Measurements from ENCODE around the gene HEXA.

Gene HEXA

DNA sequence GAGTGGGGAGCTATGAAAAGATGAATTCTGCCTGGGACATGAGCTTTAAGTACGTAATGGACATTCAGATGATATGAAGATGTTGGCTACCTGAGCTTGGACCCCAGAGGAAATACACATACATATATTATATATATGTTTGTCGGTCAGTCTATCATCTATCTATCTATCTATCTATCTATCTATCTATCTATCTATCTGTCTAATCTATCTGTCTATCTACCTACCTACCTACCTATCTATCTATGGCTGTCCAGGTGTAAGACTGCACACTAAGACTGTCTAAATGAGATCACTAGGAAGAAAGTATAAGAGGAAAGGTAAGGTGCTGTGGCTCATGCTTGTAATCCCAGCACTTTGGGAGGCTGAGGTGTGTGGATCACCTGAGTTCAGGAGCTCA, 37.7 kb downstream of the HEXA start:
- TF ChIP-seq, protein P1, sequence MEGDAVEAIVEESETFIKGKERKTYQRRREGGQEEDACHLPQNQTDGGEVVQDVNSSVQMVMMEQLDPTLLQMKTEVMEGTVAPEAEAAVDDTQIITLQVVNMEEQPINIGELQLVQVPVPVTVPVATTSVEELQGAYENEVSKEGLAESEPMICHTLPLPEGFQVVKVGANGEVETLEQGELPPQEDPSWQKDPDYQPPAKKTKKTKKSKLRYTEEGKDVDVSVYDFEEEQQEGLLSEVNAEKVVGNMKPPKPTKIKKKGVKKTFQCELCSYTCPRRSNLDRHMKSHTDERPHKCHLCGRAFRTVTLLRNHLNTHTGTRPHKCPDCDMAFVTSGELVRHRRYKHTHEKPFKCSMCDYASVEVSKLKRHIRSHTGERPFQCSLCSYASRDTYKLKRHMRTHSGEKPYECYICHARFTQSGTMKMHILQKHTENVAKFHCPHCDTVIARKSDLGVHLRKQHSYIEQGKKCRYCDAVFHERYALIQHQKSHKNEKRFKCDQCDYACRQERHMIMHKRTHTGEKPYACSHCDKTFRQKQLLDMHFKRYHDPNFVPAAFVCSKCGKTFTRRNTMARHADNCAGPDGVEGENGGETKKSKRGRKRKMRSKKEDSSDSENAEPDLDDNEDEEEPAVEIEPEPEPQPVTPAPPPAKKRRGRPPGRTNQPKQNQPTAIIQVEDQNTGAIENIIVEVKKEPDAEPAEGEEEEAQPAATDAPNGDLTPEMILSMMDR (conservative IDR thresholded peaks at IDR 0.05; ENCODE audit: control insufficient read depth, insufficient read depth, low read depth, low read length): no peak
- DNase-seq (ENCODE audit: low read depth): no peak

DNA sequence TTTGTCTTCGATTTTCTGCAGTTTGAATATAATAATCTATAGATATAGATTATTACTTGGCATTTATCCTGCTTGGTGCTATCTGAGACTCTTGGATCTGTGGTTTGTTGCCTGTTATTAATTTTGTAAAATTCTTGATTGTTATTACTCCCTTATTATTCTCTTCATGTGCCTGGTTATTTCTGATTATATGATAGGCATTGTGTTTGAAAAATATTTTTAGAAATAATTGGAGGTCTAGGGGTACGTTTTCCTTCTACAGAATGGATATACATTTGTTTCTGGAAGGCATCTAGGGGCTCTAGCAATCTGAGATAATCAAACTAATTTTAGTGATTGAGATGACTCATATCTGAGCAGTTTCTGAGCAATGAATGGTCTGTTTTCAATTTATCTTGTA, 41.0 kb downstream of the HEXA start:
- no peak overlapping the region for H3K4me3 ChIP-seq (ENCODE audit: control insufficient read depth, low read depth, low read length)
- TF ChIP-seq, protein P1 (conservative IDR thresholded peaks at IDR 0.05; ENCODE audit: control insufficient read depth, insufficient read depth, low read depth, low read length): no peak
- peak; percentile 27 for DNase-seq (ENCODE audit: low read depth)

More for the DNA sequence above, 37.7 kb downstream of the HEXA start:
- H3K4me3 ChIP-seq (ENCODE audit: control insufficient read depth, low read depth, low read length): no peak overlapping the region

DNA sequence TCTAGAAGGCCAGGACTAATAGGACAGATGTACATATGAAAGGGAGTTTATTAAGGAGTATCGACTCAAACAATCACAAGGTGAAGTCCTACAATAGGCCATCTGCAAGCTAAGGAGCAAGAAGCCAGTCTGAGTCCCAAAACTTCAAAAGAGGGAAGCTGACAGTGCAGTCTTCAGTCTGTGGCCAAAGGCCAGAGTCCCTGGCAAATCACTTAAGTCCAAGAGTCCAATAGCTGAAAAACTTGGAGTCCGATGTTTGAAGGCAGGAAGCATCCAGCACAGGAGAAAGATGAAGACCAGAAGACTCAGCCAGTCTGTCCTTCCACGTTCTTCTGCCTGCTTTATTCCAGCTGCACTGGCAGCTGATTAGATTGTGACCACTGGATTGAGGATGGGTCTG, 44.8 kb downstream of the HEXA start:
- no peak for DNase-seq (ENCODE audit: low read depth)
- H3K4me3 ChIP-seq (ENCODE audit: control insufficient read depth, low read depth, low read length): no peak overlapping the region
- TF ChIP-seq, protein P1 (conservative IDR thresholded peaks at IDR 0.05; ENCODE audit: control insufficient read depth, insufficient read depth, low read depth, low read length): no peak

DNA sequence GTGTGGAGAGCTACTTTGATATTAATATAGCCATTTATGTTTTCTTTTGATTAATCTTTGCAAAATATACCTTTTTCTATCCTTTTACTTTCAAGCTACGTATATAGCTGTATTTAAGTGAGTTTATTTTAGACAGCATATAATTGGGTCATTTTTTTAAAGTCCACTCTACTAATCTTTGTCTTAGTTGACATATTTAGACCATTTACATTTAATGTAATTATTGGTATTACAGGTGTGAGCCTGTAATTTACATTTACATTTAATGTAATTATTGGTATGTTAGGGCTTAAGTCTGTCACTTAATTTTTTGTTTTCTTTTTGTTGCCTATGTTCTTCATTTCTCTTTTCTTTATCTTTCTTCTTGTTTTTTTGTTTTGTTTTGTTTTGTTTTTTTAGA, 52.1 kb downstream of the HEXA start:
- no peak overlapping the region for H3K4me3 ChIP-seq (ENCODE audit: control insufficient read depth, low read depth, low read length)
- TF ChIP-seq, protein P1 (conservative IDR thresholded peaks at IDR 0.05; ENCODE audit: control insufficient read depth, insufficient read depth, low read depth, low read length): no peak
- DNase-seq (ENCODE audit: low read depth): no peak

DNA sequence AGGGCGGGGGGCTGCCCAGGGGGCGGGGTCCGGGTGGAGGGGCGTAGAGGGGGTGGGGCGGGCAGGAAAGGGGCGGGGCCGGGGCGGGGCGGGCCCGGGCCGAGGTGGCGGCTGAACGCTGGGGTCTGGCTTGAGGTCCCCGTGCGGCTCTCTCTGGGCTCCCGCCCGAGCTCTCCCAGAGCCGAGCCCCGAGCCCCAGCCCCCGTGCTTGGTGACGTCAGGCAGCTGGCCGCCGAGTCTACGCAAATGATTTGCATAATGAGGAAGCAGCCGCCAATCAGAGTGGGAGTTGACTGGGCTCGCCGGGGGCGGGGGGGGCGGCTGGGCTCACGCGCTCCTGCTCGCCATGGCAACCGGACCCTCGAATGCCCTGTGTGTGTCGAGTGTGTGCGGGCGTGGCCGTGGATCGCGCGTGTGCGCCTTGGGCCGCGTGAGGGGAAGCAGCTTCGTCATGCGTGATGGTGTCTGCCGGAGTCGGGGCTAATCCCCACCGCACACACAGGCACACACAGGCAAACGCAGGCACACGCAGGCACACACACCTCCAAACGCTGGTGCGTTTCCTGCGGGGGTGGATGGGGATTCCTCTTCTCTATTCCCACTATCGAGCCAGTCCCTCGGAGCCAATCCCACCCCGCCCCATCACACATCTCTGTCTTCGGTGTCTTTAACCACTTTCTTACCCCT, 55.7 kb downstream of the HEXA start, which contains the start of gene CELF6:
CELF6 (minus strand) TSS at position 173 of the 687 bp plus-strand sequence. CDS start 283 bp downstream, outside the sequence.
- TF ChIP-seq, protein P1 (conservative IDR thresholded peaks at IDR 0.05; ENCODE audit: control insufficient read depth, insufficient read depth, low read depth, low read length): no peak
- peak; percentile 66 for DNase-seq (ENCODE audit: low read depth)
- H3K4me3 ChIP-seq (ENCODE audit: control insufficient read depth, low read depth, low read length): peak within 1 kb of the TSS; percentile 48

DNA sequence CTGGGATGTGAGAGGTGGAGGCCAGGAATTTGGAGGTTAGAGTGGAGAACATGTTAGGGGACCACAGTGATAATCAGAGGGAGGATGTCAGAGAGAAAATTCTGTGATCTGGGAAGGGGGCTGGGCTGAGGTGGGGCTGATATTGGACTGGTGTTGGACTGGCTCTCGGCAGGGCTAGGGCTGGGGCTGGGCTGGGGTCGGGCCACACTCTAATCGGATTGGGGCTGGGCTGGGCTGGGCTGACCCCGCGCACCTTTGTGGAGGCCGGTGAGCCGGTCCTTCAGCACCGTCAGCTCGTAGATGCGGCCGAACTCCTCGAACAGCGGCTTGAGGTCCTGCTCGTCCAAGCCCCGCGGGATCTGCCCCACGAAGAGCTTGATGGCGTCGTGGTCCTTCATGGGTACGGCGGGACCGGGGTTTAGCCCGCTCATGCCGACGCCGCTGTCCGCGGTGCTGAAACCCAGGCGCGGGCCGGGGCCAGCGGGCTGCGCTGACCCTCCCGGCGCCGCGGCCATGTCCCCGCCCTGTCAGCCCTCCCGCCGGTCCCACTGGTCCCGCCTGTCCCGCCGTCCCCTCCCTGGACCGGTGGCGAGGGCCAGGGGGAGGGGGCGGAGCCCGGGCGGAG, 56.3 kb downstream of the HEXA start:
- TF ChIP-seq, protein P1 (conservative IDR thresholded peaks at IDR 0.05; ENCODE audit: control insufficient read depth, insufficient read depth, low read depth, low read length): no peak
- DNase-seq (ENCODE audit: low read depth): peak; percentile 42
- H3K4me3 ChIP-seq (ENCODE audit: control insufficient read depth, low read depth, low read length): no peak overlapping the region

Measured in fibroblast of mammary gland (primary cell).